HEK293 (cell line): ENCODE results near the gene TTC33.

Source experiments
- CTCF ChIP-seq: fragments of 450-650 bp; formaldehyde crosslinking; IDR thresholded peaks from 2 replicates; pipeline ENCODE4 v1.5.1; 2016; ENCODE audit warnings: missing biosample characterization, missing genetic modification characterization
- PRDM10 ChIP-seq: fragments of 450-650 bp; formaldehyde crosslinking; IDR thresholded peaks from 2 replicates; pipeline ENCODE4 v1.5.1; 2016; ENCODE audit warnings: missing biosample characterization, missing genetic modification characterization
- PRDM4 ChIP-seq: fragments of 450-650 bp; formaldehyde crosslinking; IDR thresholded peaks from 2 replicates; pipeline ENCODE4 v1.5.1; 2017; ENCODE audit warnings: missing biosample characterization, missing genetic modification characterization
- REST ChIP-seq: fragments of 450-650 bp; formaldehyde crosslinking; IDR thresholded peaks from 2 replicates; pipeline ENCODE4 v1.5.1; 2016; ENCODE audit warnings: missing biosample characterization, missing genetic modification characterization
- ZNF274 ChIP-seq, 2 experiments: fragments of 200-500 bp in 1 of 2; fragments of 450-650 bp in 1 of 2; sonication (Bioruptor generic) in 1 of 2; formaldehyde crosslinking in 1 of 2; IDR thresholded peaks; 2 replicates each; pipeline versions ENCODE4 v1.5.1 to v1.6.1; 2014 to 2016; ENCODE audit warnings: borderline replicate concordance in 1 of 2, inconsistent platforms in 1 of 2, low read length in 1 of 2, missing biosample characterization in 1 of 2, missing genetic modification characterization in 1 of 2
- ZNF280D ChIP-seq: fragments of 450-650 bp; formaldehyde crosslinking; IDR thresholded peaks from 2 replicates; pipeline ENCODE4 v1.5.1; 2016; ENCODE audit warnings: missing biosample characterization, missing genetic modification characterization
- ZNF549 ChIP-seq: fragments of 450-650 bp; IDR thresholded peaks from 2 replicates; pipeline ENCODE4 v1.5.1; 2018; ENCODE audit warnings: missing biosample characterization, missing genetic modification characterization, mild to moderate bottlenecking, inconsistent platforms, moderate library complexity
- ZSCAN30 ChIP-seq: fragments of 450-650 bp; IDR thresholded peaks from 2 replicates; pipeline ENCODE4 v1.5.1; 2018; ENCODE audit warnings: missing biosample characterization, mild to moderate bottlenecking, missing genetic modification characterization, moderate library complexity

- TF ChIP-seq PRDM10 (tag by site-specific recombination) (no peak), REST (no peak), ZSCAN30 (tag by site-specific recombination) (no peak), CTCF (tag by site-specific recombination) (no peak), ZNF274 (IDR thresholded peaks at IDR 0.05; ENCODE audit: low read length) (no peak), ZNF274 (tag by site-specific recombination; IDR thresholded peaks at IDR 0.05; ENCODE audit: borderline replicate concordance) (no peak), PRDM4 (no peak), ZNF549 (tag by site-specific recombination) (no peak), ZNF280D (tag by site-specific recombination) (no peak)
These were observed 206.1 kb downstream of the TTC33 start for GRCh38 chr5:40549616-40550015.
